GM12801 (cell line): Measurements from ENCODE around the gene MAPK11.

Experiments used
- TF ChIP-seq, protein P1 (sequence below): IDR thresholded peaks from one replicate; pipeline ENCODE4 v1.5.1; 2011; ENCODE audit warnings: control low read depth; ENCODE audit not compliant: insufficient read length; ENCODE audit errors: extremely low read depth

The MAPK11 gene

DNA sequence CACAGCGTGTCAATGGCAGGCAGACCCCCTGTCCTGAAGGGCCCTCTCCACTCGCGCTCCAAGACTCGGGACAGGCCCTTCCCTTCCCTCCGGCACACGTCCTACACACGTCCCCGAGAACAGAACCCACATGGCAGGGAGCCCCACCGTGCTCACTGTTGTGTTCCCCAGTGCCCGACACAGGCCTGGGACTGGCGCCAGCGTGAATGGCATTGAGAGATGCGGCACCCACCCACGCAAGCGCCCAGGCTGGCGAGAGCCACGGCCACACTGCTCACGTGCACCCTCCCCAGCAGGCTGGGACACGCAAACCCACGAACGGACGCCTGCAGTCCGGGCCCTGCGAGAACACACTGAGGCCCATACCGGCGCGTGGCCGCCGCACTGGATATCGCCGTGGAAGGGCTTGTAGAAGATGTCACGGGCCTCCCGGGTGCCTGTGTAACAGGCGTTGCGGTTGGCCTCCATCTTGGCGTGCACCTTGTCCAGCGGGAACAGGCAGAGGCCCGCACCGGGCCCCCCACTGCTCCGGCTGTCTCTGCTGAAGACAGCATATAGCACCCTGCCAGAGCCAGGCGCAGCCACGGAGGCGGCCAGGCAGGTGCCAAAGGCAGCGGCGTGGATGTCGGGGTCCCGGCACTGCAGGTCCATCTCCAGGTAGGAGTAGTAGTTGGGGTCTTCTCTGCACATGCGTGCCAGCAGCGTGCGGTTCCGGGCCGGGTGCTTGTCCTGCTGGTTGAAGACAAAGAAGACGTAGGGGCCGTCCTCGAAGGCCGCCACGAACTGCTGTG lies 19.2 kb upstream of the MAPK11 start:
- TF ChIP-seq, protein P1, sequence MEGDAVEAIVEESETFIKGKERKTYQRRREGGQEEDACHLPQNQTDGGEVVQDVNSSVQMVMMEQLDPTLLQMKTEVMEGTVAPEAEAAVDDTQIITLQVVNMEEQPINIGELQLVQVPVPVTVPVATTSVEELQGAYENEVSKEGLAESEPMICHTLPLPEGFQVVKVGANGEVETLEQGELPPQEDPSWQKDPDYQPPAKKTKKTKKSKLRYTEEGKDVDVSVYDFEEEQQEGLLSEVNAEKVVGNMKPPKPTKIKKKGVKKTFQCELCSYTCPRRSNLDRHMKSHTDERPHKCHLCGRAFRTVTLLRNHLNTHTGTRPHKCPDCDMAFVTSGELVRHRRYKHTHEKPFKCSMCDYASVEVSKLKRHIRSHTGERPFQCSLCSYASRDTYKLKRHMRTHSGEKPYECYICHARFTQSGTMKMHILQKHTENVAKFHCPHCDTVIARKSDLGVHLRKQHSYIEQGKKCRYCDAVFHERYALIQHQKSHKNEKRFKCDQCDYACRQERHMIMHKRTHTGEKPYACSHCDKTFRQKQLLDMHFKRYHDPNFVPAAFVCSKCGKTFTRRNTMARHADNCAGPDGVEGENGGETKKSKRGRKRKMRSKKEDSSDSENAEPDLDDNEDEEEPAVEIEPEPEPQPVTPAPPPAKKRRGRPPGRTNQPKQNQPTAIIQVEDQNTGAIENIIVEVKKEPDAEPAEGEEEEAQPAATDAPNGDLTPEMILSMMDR, result no peak

DNA sequence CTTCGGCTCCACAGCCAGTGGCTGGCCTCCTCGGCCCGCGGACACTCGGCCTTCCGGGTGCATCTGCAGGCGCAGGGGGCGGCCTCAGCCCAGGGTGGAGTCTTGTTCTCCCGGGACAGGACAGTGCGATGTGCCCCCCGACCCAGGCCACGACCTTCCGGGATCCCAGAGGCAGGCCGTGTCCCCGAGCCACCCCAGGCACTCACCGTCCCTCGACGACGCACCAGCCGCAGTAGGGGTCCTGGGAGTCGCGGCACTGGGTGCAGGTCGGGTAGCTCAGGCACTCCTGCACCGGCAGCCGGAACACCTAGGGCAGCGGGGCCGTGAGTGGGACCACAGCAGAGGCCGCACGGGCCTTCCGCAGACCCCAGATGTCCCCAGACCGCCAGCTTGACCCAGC lies 17.6 kb upstream of the MAPK11 start:
- TF ChIP-seq, protein P1, result no peak

DNA sequence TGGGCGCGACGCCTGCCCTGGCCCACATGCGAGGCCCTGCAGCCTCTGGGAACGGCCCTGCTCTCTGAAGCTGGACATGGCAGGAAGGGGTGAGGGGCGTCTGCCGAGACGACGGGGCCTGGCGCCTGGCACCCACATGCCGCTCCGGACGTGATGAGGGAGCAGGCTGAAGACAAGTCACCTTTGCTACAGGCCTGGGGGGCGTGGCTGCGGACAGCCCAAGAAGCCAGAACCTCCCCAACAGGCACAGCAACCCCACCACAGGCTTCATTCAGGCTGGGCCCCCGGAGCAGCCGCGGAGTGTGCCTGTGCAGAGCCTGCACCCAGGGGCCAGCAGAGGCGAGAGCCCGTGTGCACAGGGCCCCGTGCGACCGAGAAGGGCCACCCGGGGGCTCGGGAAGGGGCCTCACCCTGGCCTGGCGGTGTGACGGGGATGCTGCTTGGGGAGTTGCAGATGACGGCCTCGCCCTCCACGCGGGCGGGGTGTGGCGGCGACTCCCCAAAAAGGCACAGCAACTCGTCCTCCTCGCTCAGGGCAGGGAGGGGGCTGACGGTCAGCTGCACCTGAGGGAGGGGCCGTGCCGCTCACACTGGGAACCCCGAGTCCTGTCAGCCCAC lies 16.6 kb upstream of the MAPK11 start:
- TF ChIP-seq, protein P1, result no peak

DNA sequence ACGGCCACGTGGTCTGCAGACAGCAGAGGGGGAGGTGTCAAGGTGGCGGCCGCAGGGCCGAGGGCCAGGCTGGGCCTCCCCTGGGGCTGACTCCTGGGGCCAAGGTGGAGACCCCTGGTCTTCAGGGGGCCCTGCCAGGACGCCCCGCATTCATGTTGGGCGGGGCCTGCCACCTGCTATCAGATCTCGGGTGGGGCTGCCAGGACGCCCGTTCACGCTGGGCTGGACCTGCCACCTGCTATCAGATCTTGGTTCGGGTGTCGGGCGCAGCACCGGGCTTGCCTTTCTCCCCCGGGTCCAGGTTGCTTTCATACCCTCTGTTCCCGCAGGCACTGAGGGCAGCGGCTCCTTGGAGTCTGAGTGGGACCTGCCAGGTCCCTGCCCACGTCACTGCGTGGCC lies 16.1 kb upstream of the MAPK11 start:
- TF ChIP-seq, protein P1, result no peak

DNA sequence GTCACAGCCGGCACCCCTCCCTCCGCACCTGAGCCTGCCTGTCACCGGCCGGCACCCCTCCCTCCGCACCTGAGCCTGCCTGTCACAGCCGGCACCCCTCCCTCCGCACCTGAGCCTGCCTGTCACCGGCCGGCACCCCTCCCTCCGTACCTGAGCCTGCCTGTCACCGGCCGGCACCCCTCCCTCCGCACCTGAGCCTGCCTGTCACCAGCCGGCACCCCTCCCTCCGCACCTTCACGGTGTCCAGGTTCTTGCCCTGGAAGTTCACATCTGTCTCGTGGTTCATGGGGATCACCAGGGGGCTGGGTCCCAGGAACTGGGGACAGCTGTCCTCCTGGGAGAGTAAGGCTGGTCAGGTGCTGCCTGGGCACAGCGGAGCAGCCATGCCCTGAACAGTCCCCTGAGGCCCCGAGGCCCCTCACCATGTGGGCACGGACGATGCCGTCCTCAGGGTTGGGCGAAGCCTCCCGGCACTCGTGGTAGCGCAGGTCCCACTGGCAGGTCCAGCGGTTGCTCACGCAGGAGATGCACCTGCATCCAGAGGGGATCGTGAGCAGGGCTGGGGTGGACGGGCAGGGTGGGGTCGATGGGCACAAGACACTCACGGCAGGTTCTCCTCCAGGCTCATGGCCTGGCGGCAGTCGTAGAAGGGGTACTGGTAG lies 15.5 kb upstream of the MAPK11 start:
- TF ChIP-seq, protein P1, result no peak

DNA sequence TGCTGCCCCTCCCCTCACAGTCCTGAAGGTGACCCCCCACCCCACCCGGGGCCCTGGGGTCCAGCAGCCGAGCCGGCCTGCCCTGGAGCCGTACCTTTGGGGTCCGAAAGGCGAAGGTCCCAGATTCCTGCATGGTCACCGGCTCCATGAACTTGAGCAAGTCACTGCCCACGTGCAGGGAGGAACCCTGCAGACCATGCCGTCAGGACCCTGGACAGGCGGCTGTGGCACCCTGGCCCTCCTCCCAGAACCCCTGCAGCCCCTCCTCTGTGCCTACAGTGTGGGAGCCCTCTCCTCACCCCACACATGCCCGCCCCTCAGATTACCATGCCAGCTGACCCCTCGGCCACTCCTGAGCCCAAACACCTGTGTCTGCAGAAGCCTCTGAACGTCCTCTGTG lies 14.3 kb upstream of the MAPK11 start:
- TF ChIP-seq, protein P1, result no peak

DNA sequence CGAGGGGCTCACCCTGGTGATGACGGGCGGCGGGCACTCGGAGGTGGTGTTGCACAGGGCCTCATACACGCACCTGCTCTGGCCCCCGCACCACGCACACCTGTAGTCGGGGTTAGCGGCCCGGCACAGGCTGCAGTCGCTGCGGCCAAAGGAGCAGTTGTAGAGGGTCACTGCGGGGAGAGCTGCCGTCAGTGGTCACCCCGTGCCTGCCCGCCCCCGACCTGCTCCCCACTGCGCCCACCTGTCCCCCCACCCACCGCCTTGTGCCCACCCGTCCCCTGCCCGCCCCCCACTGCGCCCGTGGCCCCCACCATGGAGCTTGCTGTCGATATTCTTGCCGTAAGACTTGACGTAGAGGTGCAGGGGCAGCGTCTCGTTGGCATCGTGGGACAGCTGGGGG lies 13.6 kb upstream of the MAPK11 start:
- TF ChIP-seq, protein P1, result no peak
